GM18517 (cell line): ENCODE measurements around the gene ENDOD1.

Experiments
- ATAC-seq: cut with Tn5 transposase; IDR thresholded peaks from one replicate; pipeline ENCODE4 v1.9.1; 2021; ENCODE audit warnings: mild to moderate bottlenecking, moderate library complexity; ENCODE audit not compliant: unreplicated experiment

ENDOD1 gene

DNA sequence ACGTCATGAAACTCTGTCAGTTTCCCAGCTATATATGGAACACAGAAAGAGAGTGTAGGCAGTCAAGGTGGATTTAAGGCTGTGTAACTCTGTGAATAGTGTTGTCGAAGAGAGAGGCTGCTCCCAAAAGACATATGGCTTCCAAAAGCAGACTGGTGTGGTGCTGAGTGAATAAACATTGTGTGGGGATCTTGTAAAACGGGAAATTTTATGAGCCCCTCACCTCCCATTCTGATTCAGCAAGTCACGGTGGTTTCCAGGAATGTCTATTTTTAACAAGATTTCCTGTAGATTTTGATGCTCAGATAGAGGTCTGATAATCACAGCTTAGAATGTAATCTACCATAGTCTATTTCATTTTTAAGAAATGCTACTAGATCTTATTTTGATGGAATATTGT is 73.5 kb downstream of the ENDOD1 start:
- ATAC-seq: no peak

DNA sequence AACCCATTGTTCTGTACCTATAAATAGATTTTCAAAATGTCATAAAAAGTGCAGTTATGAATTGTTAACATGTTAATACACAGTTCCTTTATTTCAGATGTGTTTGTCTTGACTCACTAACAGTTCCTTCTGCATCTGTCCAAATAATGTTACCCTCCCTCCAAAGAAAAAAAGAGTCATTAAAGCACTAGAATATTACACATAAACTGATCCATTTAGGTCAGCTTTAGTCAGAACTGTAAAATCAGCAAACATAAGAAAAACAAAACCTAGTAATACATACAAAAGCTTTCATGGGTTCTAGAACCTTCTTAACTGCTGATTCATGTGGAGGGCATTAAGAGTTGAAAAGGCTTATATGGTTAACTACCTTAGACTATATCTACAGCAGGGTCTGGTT is 76.0 kb downstream of the ENDOD1 start:
- no peak for ATAC-seq

GRCh38 chr11:95166781-95167180 is 77.1 kb downstream of the ENDOD1 start:
- ATAC-seq: no peak

DNA sequence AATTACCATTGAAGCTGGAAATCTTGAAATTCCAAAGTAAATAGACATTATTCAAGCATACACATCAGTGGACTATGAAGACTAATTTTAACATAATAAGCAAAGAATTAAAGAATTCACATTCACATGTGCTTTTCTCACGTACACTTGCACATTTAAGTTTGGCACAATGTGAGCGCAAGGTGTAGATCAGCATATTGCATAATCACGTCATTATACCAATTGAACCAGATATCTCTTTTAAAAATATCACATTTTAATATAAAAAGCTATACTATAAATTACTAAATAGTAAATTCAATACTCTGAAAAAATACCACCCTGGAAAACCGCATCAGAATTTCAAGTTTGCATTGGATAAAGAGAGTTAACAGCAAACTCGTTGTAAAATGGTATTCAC is 80.6 kb downstream of the ENDOD1 start:
- no peak for ATAC-seq

- ATAC-seq: no peak
Measured at GRCh38 chr11:95175818-95176380, 86.3 kb downstream of the ENDOD1 start.
